Measurements from ENCODE around the gene WSCD2.

Gene WSCD2

GRCh38 chr12:108162207-108162606 lies 33.1 kb downstream of the WSCD2 start:
- DNase-seq (ENCODE audit: extremely low read depth, insufficient read length), result no peak
- Histone ChIP-seq H3K36me3 (ENCODE audit: control insufficient read depth, insufficient read depth, low read length) (no peaks in the 10 kb centered on the region), H3K4me3 (replicated peaks; ENCODE audit: low read depth, low read length) (no peak overlapping the region), H3K27me3 (replicated peaks; ENCODE audit: control insufficient read depth, insufficient read depth, low read length) (peaks cover 3% of the 10 kb centered on the region)
- TF ChIP-seq CTCF (IDR thresholded peaks at IDR 0.05; ENCODE audit: insufficient read depth, low read length, poor library complexity, severe bottlenecking), result no peak

- no peak for DNase-seq (ENCODE audit: extremely low read depth, insufficient read length)
- TF ChIP-seq CTCF (IDR thresholded peaks at IDR 0.05; ENCODE audit: insufficient read depth, low read length, poor library complexity, severe bottlenecking), result no peak
- Histone ChIP-seq H3K36me3 (ENCODE audit: control insufficient read depth, insufficient read depth, low read length) (no peaks in the 10 kb centered on the region), H3K4me3 (replicated peaks; ENCODE audit: low read depth, low read length) (no peak overlapping the region), H3K27me3 (replicated peaks; ENCODE audit: control insufficient read depth, insufficient read depth, low read length) (peaks cover 3% of the 10 kb centered on the region)
Measured at GRCh38 chr12:108166505-108166904, 37.4 kb downstream of the WSCD2 start.

- no peak for DNase-seq (ENCODE audit: extremely low read depth, insufficient read length)
- Histone ChIP-seq H3K4me3 (replicated peaks; ENCODE audit: low read depth, low read length) (no peak overlapping the region), H3K27me3 (replicated peaks; ENCODE audit: control insufficient read depth, insufficient read depth, low read length) (no peaks in the 10 kb centered on the region; the same call in 1 of the 2 replicates), H3K36me3 (ENCODE audit: control insufficient read depth, insufficient read depth, low read length) (no peaks in the 10 kb centered on the region)
- no peak for TF ChIP-seq CTCF (IDR thresholded peaks at IDR 0.05; ENCODE audit: insufficient read depth, low read length, poor library complexity, severe bottlenecking)
Measured at GRCh38 chr12:108167974-108168373, 38.9 kb downstream of the WSCD2 start.

- H3K27me3 ChIP-seq (replicated peaks; ENCODE audit: control insufficient read depth, insufficient read depth, low read length), result no peaks in the 10 kb centered on the region; the same call in 1 of the 2 replicates
- H3K4me3 ChIP-seq (replicated peaks; ENCODE audit: low read depth, low read length), result no peak overlapping the region
- no peak for TF ChIP-seq CTCF (IDR thresholded peaks at IDR 0.05; ENCODE audit: insufficient read depth, low read length, poor library complexity, severe bottlenecking)
- DNase-seq (ENCODE audit: extremely low read depth, insufficient read length), result no peak
- no peaks in the 10 kb centered on the region for H3K36me3 ChIP-seq (ENCODE audit: control insufficient read depth, insufficient read depth, low read length)
Measured at GRCh38 chr12:108169708-108170107, 40.6 kb downstream of the WSCD2 start.

- Histone ChIP-seq H3K4me3 (replicated peaks; ENCODE audit: low read depth, low read length) (no peak overlapping the region), H3K27me3 (replicated peaks; ENCODE audit: control insufficient read depth, insufficient read depth, low read length) (no peaks in the 10 kb centered on the region; the same call in 1 of the 2 replicates), H3K36me3 (ENCODE audit: control insufficient read depth, insufficient read depth, low read length) (no peaks in the 10 kb centered on the region)
- no peak for TF ChIP-seq CTCF (IDR thresholded peaks at IDR 0.05; ENCODE audit: insufficient read depth, low read length, poor library complexity, severe bottlenecking)
- no peak for DNase-seq (ENCODE audit: extremely low read depth, insufficient read length)
Measured at GRCh38 chr12:108170164-108170563, 41.1 kb downstream of the WSCD2 start.

GRCh38 chr12:108172033-108172432 lies 42.9 kb downstream of the WSCD2 start:
- no peaks in the 10 kb centered on the region for H3K36me3 ChIP-seq (ENCODE audit: control insufficient read depth, insufficient read depth, low read length)
- no peak overlapping the region for H3K4me3 ChIP-seq (replicated peaks; ENCODE audit: low read depth, low read length)
- no peak for DNase-seq (ENCODE audit: extremely low read depth, insufficient read length)
- TF ChIP-seq CTCF (IDR thresholded peaks at IDR 0.05; ENCODE audit: insufficient read depth, low read length, poor library complexity, severe bottlenecking), result no peak
- H3K27me3 ChIP-seq (replicated peaks; ENCODE audit: control insufficient read depth, insufficient read depth, low read length), result no peaks in the 10 kb centered on the region; the same call in 1 of the 2 replicates
